ENCODE measurements around the gene E4F1. TPM values are rescaled to one million over a fixed set of nuclear protein-coding genes. Genes with fewer than 3 reads are reported as not detected.

E4F1 gene
- total and polyA plus RNA-seq, 2 of the 8 experiments (the other 6 are each of a cell fraction or from before 2014, with no cell fraction given): 22.2 to 27.0 TPM

- Histone ChIP-seq H3K14ac (ENCODE audit: insufficient read length) (no peak overlapping the region), H3K4me2 (ENCODE audit: insufficient read depth in 1 of 2, low read depth in 2 of 2, low read length in 2 of 2) (no peak overlapping the region), H3K4me1 (replicated peaks in 1 of 4; ENCODE audit: control insufficient read depth in 3 of 4, insufficient read depth in 4 of 4, low read length in 3 of 4) (peaks cover 0 to 12% (median 5%) of the 10 kb centered on the region in 4 experiments; a peak in 5 of 7 replicates), H3K4ac (replicated peaks; ENCODE audit: insufficient read length, low read depth, low read length) (no peak overlapping the region), H4K91ac (replicated peaks; ENCODE audit: insufficient read length, low read length) (no peak overlapping the region), H3K9me3 (ENCODE audit: insufficient read depth in 2 of 2, low read depth in 1 of 2, low read length in 1 of 2) (no peaks in the 10 kb centered on the region), H3K9ac (replicated peaks in 1 of 4; ENCODE audit: extremely low read depth in 1 of 4, low read depth in 3 of 4, low read length in 3 of 4) (no peak overlapping the region), H3K18ac (ENCODE audit: extremely low read depth, low read length) (no peak overlapping the region), H2BK20ac (ENCODE audit: low read length) (no peak overlapping the region), H3K56ac (replicated peaks; ENCODE audit: insufficient read length, low read depth, low read length) (no peak overlapping the region), H4K8ac (ENCODE audit: extremely low read depth, insufficient read depth, low read length) (no peak overlapping the region), H2AK5ac (ENCODE audit: low read depth, low read length) (no peak overlapping the region), H3K23me2 (ENCODE audit: low read depth, low read length) (peaks cover 11% of the 10 kb centered on the region; the same call in 1 of the 2 replicates), H4K20me1 (replicated peaks in 1 of 2; ENCODE audit: control insufficient read depth in 1 of 2, insufficient read depth in 2 of 2, low read length in 2 of 2) (peaks cover under 1 to 4% of the 10 kb centered on the region in 2 experiments), H2BK120ac (replicated peaks; ENCODE audit: low read depth, low read length) (no peak overlapping the region), H3K79me2 (ENCODE audit: control insufficient read depth in 1 of 2, insufficient read depth in 2 of 2, low read length in 2 of 2) (no peaks in the 10 kb centered on the region), H3K36me3 (ENCODE audit: control insufficient read depth in 2 of 4, insufficient read depth in 4 of 4, low read length in 3 of 4) (no peaks in the 10 kb centered on the region), H3K27me3 (replicated peaks in 1 of 4; ENCODE audit: control insufficient read depth in 3 of 4, extremely low read depth in 1 of 4, insufficient read depth in 3 of 4, low read length in 3 of 4) (peaks cover 4 to 34% (median 24%) of the 10 kb centered on the region in 4 experiments), H3K4me3 (ENCODE audit: extremely low read depth in 1 of 4, insufficient read depth in 2 of 4, low read depth in 3 of 4, low read length in 4 of 4) (no peak overlapping the region), H2BK15ac (ENCODE audit: low read length) (no peak overlapping the region; the same call in 1 of the 2 replicates), H3K27ac (ENCODE audit: low read depth, low read length) (no peak overlapping the region), H4K5ac (ENCODE audit: insufficient read length, low read depth, low read length) (no peak overlapping the region), H2AFZ (ENCODE audit: low read length) (no peak overlapping the region), H3K79me1 (ENCODE audit: low read depth, low read length) (no peaks in the 10 kb centered on the region), H2BK12ac (ENCODE audit: low read depth, low read length) (no peak overlapping the region), H2BK5ac (ENCODE audit: low read depth, low read length) (no peak overlapping the region), H3K23ac (ENCODE audit: insufficient read length) (no peak overlapping the region)
- 86% methylated on average over 14 of the region's 14 CpGs; no CpG with 5 or more reads in 1 of the 2 experiments for WGBS, 2 experiments (ENCODE audit: extremely low coverage in 1 of 2, insufficient coverage in 1 of 2, insufficient read length in 1 of 2, insufficient replicate concordance in 2 of 2, low coverage in 1 of 2, low lambda C conversion rate in 2 of 2, missing lambda C conversion rate in 1 of 2)
- no peak for DNase-seq (ENCODE audit: low read depth in 1 of 2, low spot score in 2 of 2)
- no peak for FAIRE-seq
- ChIA-PET CTCF (ENCODE audit: partially characterized antibody) (interaction anchor here (0.6 to 2.0 kb wide), 7 partner anchors 9 to 909 kb away, joined by 3 to 7 read pairs (median 3); partner anchors contain the start of genes ECI1 and PGP), POLR2A (ENCODE audit: partially characterized antibody) (interaction anchor here (0.6 to 6.9 kb wide), 10 partner anchors 9 to 309 kb away, joined by 3 to 63 read pairs (median 4); partner anchors contain the start of genes BRICD5, ECI1 and TRAF7)
- TF ChIP-seq GTF2F1 (IDR thresholded peaks at IDR 0.05; ENCODE audit: borderline replicate concordance, low read depth, low read length): no peak
- TF ChIP-seq KDM4A (IDR thresholded peaks at IDR 0.05; ENCODE audit: low read depth, low read length, severe bottlenecking): no peak
- no peak for TF ChIP-seq BCL11A (IDR thresholded peaks at IDR 0.05; ENCODE audit: low read depth in 2 of 2, low read length in 2 of 2)
- no peak for TF ChIP-seq ATF2 (IDR thresholded peaks at IDR 0.05; ENCODE audit: low read length)
- TF ChIP-seq ZNF274 (IDR thresholded peaks at IDR 0.05; ENCODE audit: borderline replicate concordance, extremely low read depth, low read length): no peak
- TF ChIP-seq ASH2L (IDR thresholded peaks at IDR 0.05; ENCODE audit: low read length): no peak
- TF ChIP-seq POU5F1 (IDR thresholded peaks at IDR 0.05; ENCODE audit: low read depth, low read length): no peak
- no peak for TF ChIP-seq RBBP5 (IDR thresholded peaks at IDR 0.05; ENCODE audit: borderline replicate concordance, low read depth, low read length)
- TF ChIP-seq MAFK (IDR thresholded peaks at IDR 0.05; ENCODE audit: low read depth, low read length): no peak
- TF ChIP-seq YY1 (IDR thresholded peaks at IDR 0.05; ENCODE audit: low read depth, low read length): no peak
- TF ChIP-seq BRCA1 (IDR thresholded peaks at IDR 0.05; ENCODE audit: low read depth, low read length): no peak
- no peak for TF ChIP-seq TAF7 (optimal IDR thresholded peaks at IDR 0.05; ENCODE audit: borderline replicate concordance, low read depth, low read length)
These were observed 23.7 kb upstream of the E4F1 start for GRCh38 chr16:2199621-2200139.
